Panc1 (cell line): ENCODE data around the gene GRIP2. TPM values are rescaled to one million over a fixed set of nuclear protein-coding genes. Genes with fewer than 3 reads are reported as not detected.

Experiments used
- ATAC-seq: fragments of 200-7000 bp; cut with Tn5 transposase; 2 replicates; pipeline ENCODE4 v1.9.1; 2020; ENCODE audit warnings: mild to moderate bottlenecking, moderate library complexity
- BruUV-seq: library from RNA; stranded (reverse); fragments of 400-500 nt; replicated peaks from 2 replicates; lab custom pipeline; 2021; lab: Mats Ljungman, UMichigan
- CTCF ChIA-PET: fragments of 300-600 bp; sonication (Branson Sonifier 250); formaldehyde crosslinking; loops from one replicate; lab custom pipeline; 2022; ENCODE audit warnings: antibody characterized with exemption; lab: Charles Lee
- POLR2A ChIA-PET: fragments of 300-600 bp; sonication (Branson Sonifier 250); formaldehyde crosslinking; loops from one replicate; lab custom pipeline; 2022; ENCODE audit warnings: antibody characterized with exemption; lab: Charles Lee
- DNase-seq: peaks from one replicate; pipeline ENCODE4 v3.0.0-alpha.2; 2010; ENCODE audit warnings: low read depth, low spot score
- H3K27ac ChIP-seq: 2 replicates; pipeline ENCODE4 v1.5.1; 2011; ENCODE audit warnings: mild to moderate bottlenecking, low read length, inconsistent platforms
- H3K27me3 ChIP-seq: fragments of 200-500 bp; sonication (Bioruptor generic); 2 replicates; pipeline ENCODE4 v1.6.0; 2014; ENCODE audit warnings: low read length, inconsistent platforms; ENCODE audit not compliant: control insufficient read depth, insufficient read depth
- H3K36me3 ChIP-seq: fragments of 200-500 bp; sonication (Bioruptor generic); 2 replicates; pipeline ENCODE4 v1.5.1; 2014; ENCODE audit warnings: inconsistent platforms, mild to moderate bottlenecking, low read length, moderate library complexity; ENCODE audit not compliant: control insufficient read depth, insufficient read depth
- H3K4me1 ChIP-seq: 2 replicates; pipeline ENCODE4 v1.5.1; 2011; ENCODE audit warnings: inconsistent platforms, mild to moderate bottlenecking, low read length, moderate library complexity; ENCODE audit not compliant: control insufficient read depth, insufficient read depth
- H3K4me3 ChIP-seq, 2 experiments: 2 replicates each; pipeline ENCODE4 v1.5.1; 2011 to 2012; ENCODE audit warnings: low read depth in 2 of 2, low read length in 2 of 2, mild to moderate bottlenecking in 2 of 2, inconsistent platforms in 1 of 2, moderate library complexity in 1 of 2
- H3K9me3 ChIP-seq: fragments of 200-500 bp; sonication (Bioruptor generic); 2 replicates; pipeline ENCODE4 v1.5.1; 2014; ENCODE audit warnings: low read depth, mild to moderate bottlenecking, inconsistent platforms, low read length, moderate library complexity; ENCODE audit not compliant: control insufficient read depth, insufficient read depth
- POLR2AphosphoS5 ChIP-seq: IDR thresholded peaks from 2 replicates; pipeline ENCODE4 v1.6.1; 2012; ENCODE audit warnings: mild to moderate bottlenecking, low read depth, low read length, moderate library complexity
- REST ChIP-seq, 2 experiments: IDR thresholded peaks; 2 replicates each; pipeline ENCODE4 v1.6.1; 2011 to 2012; ENCODE audit warnings: low read depth in 2 of 2, control low read depth in 1 of 2, low read length in 1 of 2, mild to moderate bottlenecking in 1 of 2, moderate library complexity in 1 of 2; ENCODE audit not compliant: insufficient read depth in 1 of 2
- SIN3A ChIP-seq: IDR thresholded peaks from 2 replicates; pipeline ENCODE4 v1.6.1; 2012; ENCODE audit warnings: low read depth, mild to moderate bottlenecking, low read length, moderate library complexity, borderline replicate concordance; ENCODE audit not compliant: insufficient read depth
- TCF7L2 ChIP-seq: IDR thresholded peaks from 2 replicates; pipeline ENCODE4 v1.6.1; 2011; ENCODE audit warnings: mild to moderate bottlenecking, low read depth, low read length, inconsistent platforms
- in situ Hi-C: cut with HindIII; loops from 2 replicates; pipeline ENCODE4 v1.10.0; 2016; ENCODE audit warnings: low sequenced_read_pairs, low pct_unique_long_range_greater_than_20kb
- intact Hi-C: fragments of 100-400 bp; cut with micrococcal nuclease; formaldehyde crosslinking; loops from one replicate; pipeline ENCODE4 v1.10.0; 2022; ENCODE audit not compliant: unreplicated experiment
- total RNA-seq: library from RNA; stranded (reverse); gene quantifications from one replicate; pipeline ENCODE4 v1.2.1, GENCODE V29; 2021; ENCODE audit not compliant: unreplicated experiment
- TF ChIP-seq, protein P1 (sequence below): fragments of 450-650 bp; IDR thresholded peaks from 2 replicates; pipeline ENCODE4 v1.5.1; 2017; ENCODE audit warnings: mild to moderate bottlenecking

The GRIP2 gene
- total RNA-seq, 1 experiment from 2014 or later = 6.5 TPM

GRCh38 chr3:14537590-14538450, 2.3 kb downstream of the GRIP2 start:
- Histone ChIP-seq H3K36me3 (no peaks in the 10 kb centered on the region), H3K27me3 (no peaks in the 10 kb centered on the region), H3K4me1 (peaks cover 6% of the 10 kb centered on the region; the same call in 1 of the 2 replicates), H3K9me3 (no peaks in the 10 kb centered on the region), H3K4me3 (no peak overlapping the region), H3K27ac (no peak overlapping the region)
- no TSS peak for BruUV-seq
- DNase-seq (no peak), ATAC-seq (peak; percentile 39; the same call in 1 of the 2 replicates)
- in situ Hi-C loops (no loop called here), intact Hi-C loops (no loop called here)
- ChIA-PET POLR2A (no interaction called here), CTCF (no interaction called here)
- TF ChIP-seq SIN3A = no peak
- TF ChIP-seq POLR2AphosphoS5 = no peak
- no peak for TF ChIP-seq REST (IDR thresholded peaks at IDR 0.05; ENCODE audit: insufficient read depth in 1 of 2, low read depth in 2 of 2, low read length in 1 of 2)
- TF ChIP-seq, protein P1, sequence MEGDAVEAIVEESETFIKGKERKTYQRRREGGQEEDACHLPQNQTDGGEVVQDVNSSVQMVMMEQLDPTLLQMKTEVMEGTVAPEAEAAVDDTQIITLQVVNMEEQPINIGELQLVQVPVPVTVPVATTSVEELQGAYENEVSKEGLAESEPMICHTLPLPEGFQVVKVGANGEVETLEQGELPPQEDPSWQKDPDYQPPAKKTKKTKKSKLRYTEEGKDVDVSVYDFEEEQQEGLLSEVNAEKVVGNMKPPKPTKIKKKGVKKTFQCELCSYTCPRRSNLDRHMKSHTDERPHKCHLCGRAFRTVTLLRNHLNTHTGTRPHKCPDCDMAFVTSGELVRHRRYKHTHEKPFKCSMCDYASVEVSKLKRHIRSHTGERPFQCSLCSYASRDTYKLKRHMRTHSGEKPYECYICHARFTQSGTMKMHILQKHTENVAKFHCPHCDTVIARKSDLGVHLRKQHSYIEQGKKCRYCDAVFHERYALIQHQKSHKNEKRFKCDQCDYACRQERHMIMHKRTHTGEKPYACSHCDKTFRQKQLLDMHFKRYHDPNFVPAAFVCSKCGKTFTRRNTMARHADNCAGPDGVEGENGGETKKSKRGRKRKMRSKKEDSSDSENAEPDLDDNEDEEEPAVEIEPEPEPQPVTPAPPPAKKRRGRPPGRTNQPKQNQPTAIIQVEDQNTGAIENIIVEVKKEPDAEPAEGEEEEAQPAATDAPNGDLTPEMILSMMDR = no peak
- no peak for TF ChIP-seq TCF7L2

GRCh38 chr3:14536837-14537589, 3.1 kb downstream of the GRIP2 start:
- Histone ChIP-seq H3K27me3 (no peaks in the 10 kb centered on the region), H3K27ac (no peak overlapping the region), H3K4me3 (no peak overlapping the region), H3K4me1 (peaks cover 6% of the 10 kb centered on the region; the same call in 1 of the 2 replicates), H3K36me3 (no peaks in the 10 kb centered on the region), H3K9me3 (no peaks in the 10 kb centered on the region)
- in situ Hi-C loops (no loop called here), intact Hi-C loops (no loop called here)
- BruUV-seq = no TSS peak
- TF ChIP-seq, protein P1 = no peak
- TF ChIP-seq TCF7L2 (no peak), SIN3A (no peak), REST (IDR thresholded peaks at IDR 0.05; ENCODE audit: insufficient read depth in 1 of 2, low read depth in 2 of 2, low read length in 1 of 2) (no peak), POLR2AphosphoS5 (no peak)
- ChIA-PET CTCF (no interaction called here), POLR2A (no interaction called here)
- ATAC-seq = 0 out of 2 replicates have a peak, but pooled peaks have one; percentile 26
- no peak for DNase-seq
